ENCODE data around the gene STK33.

- TF ChIP-seq POLR2AphosphoS5 (IDR thresholded peaks at IDR 0.05) (no peak), CTCF (IDR thresholded peaks at IDR 0.05) (no peak), POLR2A (IDR thresholded peaks at IDR 0.05) (no peak)
Observed at GRCh38 chr11:8371516-8371884, 222.5 kb downstream of the STK33 start.

Measured in prostate gland (tissue), 2 donors.